Activated CD8-positive, alpha-beta T cell treated with anti-CD3 and anti-CD28 coated beads for 36 hours (primary cell): ENCODE data around the gene MGAT5B. TPM values are rescaled to one million over a fixed set of nuclear protein-coding genes. Genes with fewer than 3 reads are reported as not detected.
"Not testable (repeated sequence)": the region's sequence is repeated elsewhere in the genome, so short reads cannot be mapped to it uniquely, and the experiment has no call there.

Experiments used
- ATAC-seq: fragments of 200-7000 bp; cut with Tn5 transposase; one replicate; pipeline ENCODE4 v1.10.0; 2021; ENCODE audit warnings: mild to moderate bottlenecking, moderate library complexity
- CTCF ChIA-PET: fragments of 350-600 bp; sonication (Branson Sonifier 250); formaldehyde crosslinking; loops from one replicate; lab custom pipeline; 2021; ENCODE audit warnings: antibody characterized with exemption; lab: Charles Lee
- POLR2A ChIA-PET: fragments of 350-600 bp; sonication (Branson Sonifier 250); formaldehyde crosslinking; loops from one replicate; lab custom pipeline; 2021; ENCODE audit warnings: antibody characterized with exemption; lab: Charles Lee
- DNase-seq: peaks from one replicate; pipeline ENCODE4 v3.0.0-alpha.2; 2020
- H3K27ac Mint-ChIP-seq: one replicate; pipeline ENCODE4 v1.8.0; 2021; ENCODE audit warnings: mild to moderate bottlenecking, mixed read lengths
- H3K27me3 Mint-ChIP-seq: one replicate; pipeline ENCODE4 v1.8.0; 2021; ENCODE audit warnings: mixed read lengths
- H3K36me3 Mint-ChIP-seq: one replicate; pipeline ENCODE4 v1.8.0; 2021; ENCODE audit warnings: low read depth, mixed read lengths
- H3K4me1 Mint-ChIP-seq: one replicate; pipeline ENCODE4 v1.8.0; 2021; ENCODE audit warnings: low read depth, mixed read lengths
- H3K4me3 Mint-ChIP-seq: one replicate; pipeline ENCODE4 v1.8.0; 2021; ENCODE audit warnings: mild to moderate bottlenecking, moderate library complexity, mixed read lengths
- H3K9me3 Mint-ChIP-seq: one replicate; pipeline ENCODE4 v1.8.0; 2021; ENCODE audit warnings: mixed read lengths
- CTCF ChIP-seq: fragments of 200-600 bp; IDR thresholded peaks from one replicate; pipeline ENCODE4 v1.8.0; 2022; ENCODE audit warnings: antibody characterized with exemption, mild to moderate bottlenecking
- intact Hi-C: fragments of 100-400 bp; cut with micrococcal nuclease; formaldehyde crosslinking; loops from one replicate; pipeline ENCODE4 v1.10.0; 2022
- total RNA-seq, 2 experiments: library from RNA; stranded (reverse); gene quantifications; one replicate each; pipeline ENCODE4 v1.2.3, GENCODE V29; 2021

Gene MGAT5B
- total RNA-seq, 2 experiments from 2014 or later: not detected

DNA sequence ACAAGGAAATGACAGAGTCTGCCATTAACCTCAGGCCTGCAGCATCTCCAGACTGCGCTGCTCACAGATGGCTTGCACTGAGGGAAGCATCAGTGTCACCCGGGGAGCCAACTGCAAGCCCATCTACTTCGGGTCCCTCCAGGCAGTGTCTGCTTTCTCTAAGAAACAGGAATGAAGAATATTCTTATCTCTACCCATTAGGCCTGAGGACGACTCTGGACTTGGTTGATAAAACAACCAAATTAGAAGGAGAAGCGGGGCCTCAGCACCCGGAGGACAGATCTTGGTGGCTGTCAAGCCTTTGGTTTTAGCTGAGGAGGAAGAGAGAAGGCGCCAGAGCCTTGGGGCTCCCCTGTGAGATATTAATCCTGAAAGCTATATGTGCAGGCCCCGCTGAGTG is 19.5 kb upstream of the MGAT5B start:
- H3K27ac Mint-ChIP-seq: no peak overlapping the region
- no peak for TF ChIP-seq CTCF
- no peaks in the 10 kb centered on the region for H3K9me3 Mint-ChIP-seq
- H3K27me3 Mint-ChIP-seq: peaks cover 24% of the 10 kb centered on the region
- intact Hi-C loops: no loop called here
- no peaks in the 10 kb centered on the region for H3K4me1 Mint-ChIP-seq
- no peaks in the 10 kb centered on the region for H3K36me3 Mint-ChIP-seq
- ATAC-seq: no peak
- no peak overlapping the region for H3K4me3 Mint-ChIP-seq
- DNase-seq: no peak
- POLR2A ChIA-PET: no interaction called here
- CTCF ChIA-PET: no interaction called here

DNA sequence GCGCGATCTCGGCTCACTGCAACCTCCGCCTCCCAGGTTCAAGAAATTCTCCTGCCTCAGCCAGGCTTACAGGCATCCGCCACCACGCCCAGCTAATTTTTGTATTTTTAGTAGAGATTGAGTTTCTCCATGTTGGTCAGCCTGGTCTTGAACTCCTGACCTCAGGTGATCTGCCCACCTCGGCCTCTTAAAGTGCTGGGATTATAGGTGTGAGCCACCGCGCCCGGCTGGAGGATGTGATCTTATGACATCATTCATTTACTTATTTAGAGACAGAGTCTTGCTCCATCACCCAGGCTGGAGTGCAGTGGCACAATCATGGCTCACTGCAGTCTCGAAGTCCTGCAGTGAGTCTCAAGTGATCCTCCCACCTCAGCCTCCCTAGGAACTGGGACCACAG is 19.0 kb upstream of the MGAT5B start:
- DNase-seq, H3K4me3 Mint-ChIP-seq, ATAC-seq, intact Hi-C loops, H3K36me3 Mint-ChIP-seq, H3K4me1 Mint-ChIP-seq, H3K27ac Mint-ChIP-seq, H3K9me3 Mint-ChIP-seq, POLR2A ChIA-PET: not testable (repeated sequence)
- peaks cover 19% of the 10 kb centered on the region for H3K27me3 Mint-ChIP-seq
- CTCF ChIA-PET: interaction anchor here (1.0 to 1.9 kb wide), 2 partner anchors 19 to 136 kb away, joined by 3 to 7 read pairs; partner anchors contain the start of gene MGAT5B

- CTCF ChIA-PET: interaction anchor here (1.5 to 1.7 kb wide), 2 partner anchors 15 to 204 kb away, joined by 4 read pairs; partner anchors contain the start of gene MGAT5B
- H3K4me3 Mint-ChIP-seq: no peak overlapping the region
- H3K9me3 Mint-ChIP-seq: no peaks in the 10 kb centered on the region
- no peak for TF ChIP-seq CTCF
- no peak overlapping the region for H3K27ac Mint-ChIP-seq
- no peaks in the 10 kb centered on the region for H3K27me3 Mint-ChIP-seq
- POLR2A ChIA-PET: no interaction called here
- ATAC-seq (no peak), DNase-seq (no peak)
- H3K36me3 Mint-ChIP-seq: no peaks in the 10 kb centered on the region
- intact Hi-C loops: no loop called here
- H3K4me1 Mint-ChIP-seq: no peaks in the 10 kb centered on the region
Measured at GRCh38 chr17:76852843-76853242, 15.4 kb upstream of the MGAT5B start.

DNA sequence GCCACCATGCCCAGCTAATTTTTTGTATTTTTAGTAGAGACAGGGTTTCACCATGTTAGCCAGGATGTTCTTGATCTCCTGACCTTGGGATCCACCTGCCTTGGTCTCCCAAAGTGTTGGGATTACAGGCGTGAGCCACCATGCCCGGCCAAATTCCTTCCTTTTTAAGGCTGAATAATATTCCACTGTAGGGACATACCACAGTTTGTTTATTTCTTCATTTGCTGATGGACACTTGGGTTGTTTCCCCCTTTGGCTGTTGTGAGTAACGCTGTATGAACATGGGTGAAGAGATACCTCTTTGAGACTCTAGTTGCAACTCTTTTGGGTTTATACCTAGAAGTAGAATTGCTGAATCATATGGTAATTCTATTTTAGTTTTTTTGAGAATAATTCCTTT is 13.1 kb upstream of the MGAT5B start:
- H3K27me3 Mint-ChIP-seq: no peaks in the 10 kb centered on the region
- CTCF ChIA-PET: interaction anchor here (1.0 kb wide), 1 partner anchor 27 kb away, joined by 3 read pairs; no protein-coding TSS in a partner anchor
- H3K4me1 Mint-ChIP-seq: no peaks in the 10 kb centered on the region
- no peak for DNase-seq
- no peak overlapping the region for H3K27ac Mint-ChIP-seq
- POLR2A ChIA-PET: no interaction called here
- no peak overlapping the region for H3K4me3 Mint-ChIP-seq
- TF ChIP-seq CTCF: no peak
- no peaks in the 10 kb centered on the region for H3K9me3 Mint-ChIP-seq
- H3K36me3 Mint-ChIP-seq: no peaks in the 10 kb centered on the region
- intact Hi-C loops: no loop called here
- ATAC-seq: no peak

- no peaks in the 10 kb centered on the region for H3K27me3 Mint-ChIP-seq
- intact Hi-C loops: no loop called here
- TF ChIP-seq CTCF: no peak
- ATAC-seq (no peak), DNase-seq (no peak)
- POLR2A ChIA-PET: no interaction called here
- no peaks in the 10 kb centered on the region for H3K36me3 Mint-ChIP-seq
- H3K4me3 Mint-ChIP-seq: no peak overlapping the region
- CTCF ChIA-PET: no interaction called here
- H3K4me1 Mint-ChIP-seq: no peaks in the 10 kb centered on the region
- H3K27ac Mint-ChIP-seq: no peak overlapping the region
- H3K9me3 Mint-ChIP-seq: no peaks in the 10 kb centered on the region
Measured at GRCh38 chr17:76862079-76862478, 6.1 kb upstream of the MGAT5B start.

DNA sequence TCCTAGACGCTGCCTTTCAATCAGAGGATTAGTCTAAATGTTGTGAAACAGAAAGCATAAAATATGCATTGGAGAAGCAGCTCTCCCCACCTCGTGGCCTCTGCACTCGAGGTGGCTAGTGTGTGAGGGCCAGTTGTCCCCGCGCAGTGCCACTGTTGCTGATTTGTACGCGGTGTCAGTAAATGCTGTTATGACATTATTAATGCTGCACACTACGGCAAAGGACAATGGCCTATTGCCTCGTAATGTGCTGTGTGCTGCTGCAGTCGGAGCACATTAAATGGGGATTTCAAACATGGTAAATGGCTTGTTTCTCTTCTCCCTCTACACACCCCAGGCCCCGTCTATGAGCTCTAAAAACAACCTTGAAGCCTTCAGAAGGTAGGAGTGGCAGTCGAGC is 5.7 kb upstream of the MGAT5B start:
- Mint-ChIP-seq H3K36me3 (no peaks in the 10 kb centered on the region), H3K4me3 (no peak overlapping the region), H3K27me3 (peaks cover 2% of the 10 kb centered on the region), H3K9me3 (no peaks in the 10 kb centered on the region), H3K27ac (no peak overlapping the region), H3K4me1 (no peaks in the 10 kb centered on the region)
- DNase-seq (no peak), ATAC-seq (no peak)
- ChIA-PET CTCF (no interaction called here), POLR2A (no interaction called here)
- TF ChIP-seq CTCF: no peak
- intact Hi-C loops: no loop called here
